Omental fat pad (tissue), 4 donors: ENCODE results near the gene CIAO2B. TPM values are rescaled to one million over a fixed set of nuclear protein-coding genes. Genes with fewer than 3 reads are reported as not detected.
A peak's percentile ranks its signal among the peaks of the same experiment; 100 is the strongest.

Experiments used
- ATAC-seq: fragments of 150-250 bp; one replicate; pipeline ENCODE4 v1.9.1; 2016; ENCODE audit warnings: mild to moderate bottlenecking, moderate library complexity; ENCODE audit not compliant: low FRiP score
- DNase-seq: peaks from one replicate; pipeline ENCODE4 v3.0.0-alpha.2; 2019; ENCODE audit warnings: low spot score
- CTCF ChIP-seq, 3 donors: fragments of 450-650 bp; IDR thresholded peaks; one replicate each; pipeline ENCODE4 v1.5.1; 2016 to 2017; ENCODE audit warnings: antibody characterized with exemption in 3 of 3, mild to moderate bottlenecking in 3 of 3, moderate library complexity in 2 of 3
- total RNA-seq, 4 donors: library from RNA; depleted of rRNA; stranded (reverse); fragments of >200 nt; gene quantifications; one replicate each; pipeline ENCODE4 v1.1.0, GENCODE V29; 2016

The CIAO2B gene
- total RNA-seq, 4 donors from 2014 or later = 50.4 to 86.8 (median 70.4) TPM

- no peak for ATAC-seq
- TF ChIP-seq CTCF (IDR thresholded peaks at IDR 0.05) = no peak
- DNase-seq = no peak
Observed at GRCh38 chr16:66902648-66903543, 31.3 kb downstream of the CIAO2B start.

GRCh38 chr16:66901626-66902025 lies 32.6 kb downstream of the CIAO2B start:
- ATAC-seq (no peak), DNase-seq (no peak)
- no peak for TF ChIP-seq CTCF (IDR thresholded peaks at IDR 0.05)

- DNase-seq (no peak), ATAC-seq (peak; percentile 43)
- TF ChIP-seq CTCF (IDR thresholded peaks at IDR 0.05) = no peak
Observed at GRCh38 chr16:66900721-66901441, 33.3 kb downstream of the CIAO2B start.

GRCh38 chr16:66899945-66900710 lies 34.1 kb downstream of the CIAO2B start:
- ATAC-seq = peak; percentile 66
- TF ChIP-seq CTCF (IDR thresholded peaks at IDR 0.05) = no peak
- peak; percentile 86 for DNase-seq

- TF ChIP-seq CTCF (IDR thresholded peaks at IDR 0.05) = no peak
- DNase-seq (no peak), ATAC-seq (peak; percentile 17)
Observed at GRCh38 chr16:66899310-66899944, 34.8 kb downstream of the CIAO2B start.

- ATAC-seq = no peak
- TF ChIP-seq CTCF (IDR thresholded peaks at IDR 0.05) = no peak
- DNase-seq = no peak
Observed at GRCh38 chr16:66898933-66899309, 35.3 kb downstream of the CIAO2B start.
